Activated CD4-positive, alpha-beta T cell treated with anti-CD3 and anti-CD28 coated beads for 24 hours (primary cell): ENCODE data around the gene EVC.
"Not testable (repeated sequence)": the region's sequence is repeated elsewhere in the genome, so short reads cannot be mapped to it uniquely, and the experiment has no call there.

ENCODE experiments used
- DNase-seq, 2 donors: peaks; one replicate each; pipeline ENCODE4 v3.0.0-alpha.2; 2020; ENCODE audit warnings: low read depth in 2 of 2

Gene EVC

DNA sequence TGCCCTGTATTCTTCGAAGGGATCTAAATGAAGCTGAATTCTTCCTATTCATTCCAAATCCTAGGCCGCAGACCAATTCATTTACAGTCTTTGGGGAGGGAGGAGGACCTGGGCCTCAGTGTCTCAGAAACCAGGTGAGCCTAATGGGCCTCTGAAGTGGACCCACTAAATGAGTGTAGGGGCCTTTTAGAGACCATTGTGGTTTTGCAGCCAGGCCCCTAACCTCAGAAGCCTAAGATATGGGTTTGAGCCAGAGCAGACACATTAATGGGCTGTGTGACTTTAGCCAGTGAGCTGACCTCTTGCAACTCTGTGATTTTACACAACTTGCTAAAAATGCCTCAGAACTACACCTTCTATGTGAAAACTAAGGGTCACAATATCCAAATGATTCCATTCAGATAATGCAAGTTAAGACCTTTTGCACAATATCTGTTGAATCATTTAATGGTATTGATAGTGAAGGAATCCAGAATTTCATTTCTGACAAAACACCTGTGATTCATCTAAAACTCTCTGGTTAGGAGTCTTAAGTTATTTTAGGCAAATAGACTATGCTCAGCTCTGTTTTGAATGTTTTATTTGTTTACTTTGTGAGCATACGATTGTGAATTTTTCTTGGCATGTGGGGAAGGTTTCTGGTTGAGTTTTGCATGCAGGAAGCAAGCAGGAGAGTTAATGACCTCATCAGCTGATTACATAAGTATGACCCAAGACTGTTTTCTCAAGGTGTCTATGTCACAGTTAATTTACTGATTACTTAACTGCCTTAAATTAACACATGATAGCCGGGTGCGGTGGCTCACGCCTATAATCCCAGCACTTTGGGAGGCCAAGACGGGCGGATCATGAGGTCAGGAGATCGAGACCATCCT is 75.0 kb downstream of the EVC start:
- DNase-seq: no peak

DNA sequence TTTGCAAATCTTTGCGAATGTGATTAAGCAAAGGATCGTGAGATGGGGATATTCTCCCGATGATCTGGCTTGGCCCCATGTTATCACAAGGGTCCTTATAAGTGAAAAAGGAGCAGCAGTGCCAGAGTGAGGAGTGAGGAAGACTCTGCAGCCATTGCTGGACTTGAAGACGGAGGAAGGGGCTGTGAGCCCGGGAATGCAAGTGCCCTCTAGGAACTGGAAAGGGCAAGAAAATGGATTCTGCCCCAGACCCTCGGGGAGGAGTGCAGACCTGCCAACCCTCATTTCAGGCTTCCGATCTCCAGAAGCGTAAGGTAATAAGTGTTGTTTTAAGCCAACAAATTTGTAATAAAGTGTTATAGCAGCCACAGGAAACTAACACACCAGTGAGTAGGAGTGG is 76.3 kb downstream of the EVC start:
- no peak for DNase-seq

DNA sequence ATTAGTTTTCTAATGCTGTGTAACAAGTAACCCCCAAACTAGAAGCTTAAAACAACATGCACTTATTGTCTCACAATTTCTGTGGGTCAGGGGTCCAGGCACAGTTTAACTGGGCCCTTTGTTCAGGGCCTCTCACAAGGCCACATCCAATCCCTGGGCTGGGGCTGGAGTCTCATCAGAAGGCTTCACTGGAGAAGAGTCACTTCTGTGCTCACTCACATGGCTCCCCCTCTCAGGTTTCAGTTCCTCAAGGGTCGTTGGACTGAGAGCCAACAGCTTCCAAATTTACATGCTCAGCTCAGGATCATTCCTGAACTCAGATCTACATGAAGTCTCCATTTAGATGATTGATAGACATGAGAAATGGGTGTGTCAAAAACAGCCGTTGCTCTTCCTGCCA is 77.1 kb downstream of the EVC start:
- DNase-seq: no peak

DNA sequence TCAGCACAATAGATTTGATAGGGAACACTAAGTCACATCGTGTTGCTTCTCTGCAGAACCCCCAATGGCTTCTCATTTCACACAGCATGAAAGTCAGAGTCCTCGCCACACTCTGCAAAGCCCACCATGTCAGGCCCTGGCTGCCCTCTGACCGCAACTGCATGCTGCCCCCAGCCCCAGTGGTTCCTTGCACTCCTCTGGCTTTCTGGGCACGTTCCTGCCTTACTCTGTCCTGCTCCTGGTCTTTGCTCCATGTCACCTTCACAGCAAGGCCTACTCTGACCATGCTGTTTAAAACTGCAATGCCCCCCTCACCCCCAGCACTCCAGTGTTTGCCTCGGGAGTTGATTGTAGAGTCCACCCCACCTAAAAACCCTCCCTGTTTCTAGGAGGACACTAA is 78.1 kb downstream of the EVC start:
- DNase-seq: no peak

DNA sequence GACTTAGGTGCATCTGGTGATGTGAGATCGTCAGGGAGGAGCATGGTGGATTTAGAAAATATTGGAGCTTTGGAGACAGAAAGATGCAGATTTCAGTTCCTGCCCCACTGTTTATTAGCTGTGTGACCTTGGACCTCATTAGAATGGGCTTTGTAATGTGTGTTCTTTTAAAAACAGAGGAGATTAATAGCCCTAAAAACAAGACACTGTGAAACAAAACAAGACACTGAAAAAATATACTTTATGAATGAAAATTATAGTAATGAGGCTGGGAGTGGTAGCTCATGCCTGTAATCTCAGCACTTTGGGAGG is 79.5 kb downstream of the EVC start:
- no peak for DNase-seq

DNA sequence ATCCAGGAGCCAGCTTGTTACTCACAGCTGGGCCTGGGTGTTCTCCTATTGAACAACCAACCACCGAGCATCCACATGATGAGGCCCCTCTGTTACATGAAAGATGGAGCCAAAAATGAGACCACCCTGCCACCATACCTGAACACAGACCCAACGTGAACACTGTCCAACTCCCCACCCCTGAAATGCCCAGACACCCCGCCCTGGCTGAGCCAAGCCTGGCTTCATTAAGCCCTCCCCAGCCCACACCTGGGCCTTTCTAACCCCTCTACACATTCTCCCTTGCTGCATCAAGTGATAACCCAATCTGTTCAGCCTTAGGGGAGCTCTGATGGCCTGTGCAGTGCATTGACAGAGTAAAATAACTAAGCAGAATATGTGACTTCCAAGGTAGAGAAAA is 80.7 kb downstream of the EVC start:
- DNase-seq: no peak

DNA sequence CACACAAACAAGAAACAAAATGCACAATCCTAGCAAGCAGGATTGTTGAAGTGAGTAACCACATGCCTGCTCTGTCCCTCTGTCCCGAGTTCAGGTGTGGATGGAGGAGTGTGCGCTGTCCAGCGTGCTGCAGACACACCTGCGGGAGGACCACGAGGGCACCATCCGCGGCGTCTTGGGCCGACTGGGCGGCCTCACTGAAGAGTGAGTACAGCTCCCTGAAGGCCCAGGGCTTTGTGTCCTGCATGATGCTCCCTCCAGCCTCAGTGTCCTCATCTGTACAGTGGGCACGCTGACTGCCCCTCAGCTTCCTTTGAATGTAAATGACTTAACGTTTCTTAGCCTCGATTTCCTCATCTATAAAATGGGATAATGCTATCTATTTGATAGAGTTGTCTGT is 82.5 kb downstream of the EVC start:
- no peak for DNase-seq

DNA sequence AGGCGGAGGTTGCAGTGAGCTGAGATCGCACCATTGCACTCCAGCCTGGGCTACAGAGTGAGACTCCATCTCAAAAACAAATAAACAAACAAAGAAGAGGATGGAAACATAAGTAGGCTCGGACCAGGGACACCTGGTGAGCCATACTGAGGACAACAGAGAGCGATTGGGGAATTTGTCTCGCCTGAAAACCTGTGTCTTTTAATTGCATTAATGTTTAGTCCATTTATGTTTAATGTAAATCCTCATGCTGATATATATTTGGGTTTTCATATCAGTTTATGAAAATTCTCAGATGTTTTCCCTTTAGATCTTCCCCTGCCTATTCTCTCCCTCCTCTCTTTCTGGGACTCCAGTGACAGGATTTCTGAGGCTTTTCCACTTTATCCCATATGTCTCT is 84.6 kb downstream of the EVC start:
- no peak for DNase-seq

DNA sequence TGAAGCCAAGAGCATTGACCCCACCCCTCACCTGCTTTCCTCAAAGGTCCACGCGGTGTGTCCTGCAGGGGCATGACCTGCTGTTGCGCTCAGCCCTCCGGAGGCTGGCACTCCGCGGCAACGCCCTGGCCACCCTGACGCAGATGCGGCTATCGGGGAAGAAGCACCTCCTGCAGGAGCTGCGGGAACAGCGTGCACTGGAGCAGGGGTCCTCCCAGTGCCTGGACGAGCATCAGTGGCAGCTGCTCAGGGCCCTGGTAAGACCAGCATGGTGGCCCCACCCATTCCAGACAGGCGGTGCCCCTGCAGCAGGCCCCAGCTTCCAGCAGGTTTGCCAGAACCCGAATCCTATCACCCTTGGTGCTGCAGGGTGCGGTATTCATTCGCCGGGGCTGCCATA is 86.0 kb downstream of the EVC start:
- no peak for DNase-seq

DNA sequence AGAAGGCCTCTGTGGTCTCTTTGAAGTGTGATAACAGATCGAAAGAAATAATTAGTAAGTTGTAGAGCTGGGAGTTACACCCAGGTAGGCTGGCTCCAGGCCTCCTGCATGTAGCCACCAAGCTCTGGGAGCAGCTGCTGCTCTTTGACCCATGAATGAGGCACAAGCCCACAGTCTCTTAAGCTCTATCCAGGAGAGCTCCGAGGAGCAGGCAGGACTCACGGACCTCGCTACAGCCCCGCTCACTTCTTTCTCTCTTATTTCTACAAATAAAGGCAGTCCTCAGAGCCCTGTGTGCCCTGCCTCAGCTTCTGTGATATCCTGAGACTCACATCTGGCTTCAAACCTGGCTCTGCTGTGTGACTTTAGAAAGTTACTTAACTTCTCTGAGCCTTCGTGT is 86.9 kb downstream of the EVC start:
- no peak for DNase-seq

DNA sequence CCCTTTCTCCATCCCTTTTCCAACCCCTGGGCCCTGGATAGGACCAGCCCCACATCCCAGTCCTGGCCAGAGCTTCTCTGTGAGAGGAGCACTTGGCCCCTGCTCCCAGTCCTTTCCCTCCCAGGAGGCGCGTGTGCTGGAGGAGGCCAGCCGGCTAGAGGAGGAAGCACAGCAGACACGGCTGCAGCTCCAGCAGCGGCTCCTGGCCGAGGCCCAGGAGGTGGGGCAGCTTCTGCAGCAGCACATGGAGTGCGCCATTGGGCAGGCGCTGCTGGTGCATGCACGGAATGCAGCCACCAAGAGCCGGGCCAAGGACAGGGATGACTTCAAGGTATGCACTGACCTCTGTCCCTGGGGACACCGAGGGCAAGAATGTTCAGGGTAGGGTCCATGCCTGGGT is 87.5 kb downstream of the EVC start:
- no peak for DNase-seq

DNA sequence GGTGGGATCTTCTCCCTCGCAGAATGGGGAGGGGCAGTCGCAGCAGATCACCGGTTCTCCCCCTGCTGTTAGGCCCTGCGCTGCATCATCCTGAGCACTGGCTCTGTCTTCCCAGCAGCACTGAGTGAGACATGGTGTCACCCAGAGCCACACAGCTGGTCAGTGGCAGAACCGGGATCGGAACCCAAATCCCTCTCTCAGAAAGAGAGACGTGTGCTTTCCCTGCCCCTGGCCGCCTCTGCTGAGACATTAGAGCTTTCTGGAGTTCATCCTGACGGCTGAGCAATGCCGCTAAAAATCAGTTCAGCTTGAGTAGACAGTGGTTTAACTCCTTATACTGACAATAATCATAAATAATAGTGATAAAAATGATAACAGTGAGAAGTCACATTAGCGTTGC is 87.9 kb downstream of the EVC start:
- DNase-seq: no peak

DNA sequence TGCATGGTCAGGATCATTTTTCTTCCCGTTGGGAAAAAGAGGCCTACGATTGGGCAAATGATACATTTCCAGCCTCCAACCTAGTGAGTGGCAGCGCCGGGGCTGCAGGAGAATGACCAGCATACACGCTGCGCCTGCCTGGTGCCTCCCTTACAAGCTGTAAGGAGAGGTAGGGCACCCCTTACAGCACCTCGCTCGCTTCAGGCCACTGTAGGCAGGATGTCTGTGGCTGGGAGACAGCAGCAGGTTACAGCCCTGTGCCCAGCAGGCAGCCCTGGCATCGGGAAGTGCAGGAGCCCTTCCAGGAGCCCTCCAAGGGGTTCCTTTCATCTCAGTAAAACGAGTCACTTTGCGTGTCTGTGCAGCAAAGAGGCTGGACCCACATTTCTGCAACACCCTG is 88.4 kb downstream of the EVC start:
- DNase-seq: no peak

DNA sequence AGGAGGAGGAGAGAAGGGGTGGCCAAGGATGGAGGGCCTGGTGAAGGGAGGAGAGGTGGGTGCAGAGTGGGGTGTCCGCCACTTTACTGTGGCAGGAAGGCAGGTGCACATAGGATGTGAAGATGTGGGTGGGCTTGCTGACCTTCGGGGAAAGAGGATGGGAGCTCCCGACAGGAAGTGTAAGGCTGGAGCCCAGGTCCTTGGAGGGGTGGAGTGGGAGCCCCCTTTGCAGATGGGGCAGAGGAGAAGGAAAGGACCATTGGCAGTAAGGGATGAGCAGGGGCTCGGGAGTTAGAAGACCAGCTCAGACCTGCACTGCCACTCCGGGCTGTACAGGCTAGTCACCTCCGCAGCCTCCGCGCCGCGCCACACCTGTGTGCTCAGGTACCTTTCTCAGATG is 89.5 kb downstream of the EVC start:
- no peak for DNase-seq

DNA sequence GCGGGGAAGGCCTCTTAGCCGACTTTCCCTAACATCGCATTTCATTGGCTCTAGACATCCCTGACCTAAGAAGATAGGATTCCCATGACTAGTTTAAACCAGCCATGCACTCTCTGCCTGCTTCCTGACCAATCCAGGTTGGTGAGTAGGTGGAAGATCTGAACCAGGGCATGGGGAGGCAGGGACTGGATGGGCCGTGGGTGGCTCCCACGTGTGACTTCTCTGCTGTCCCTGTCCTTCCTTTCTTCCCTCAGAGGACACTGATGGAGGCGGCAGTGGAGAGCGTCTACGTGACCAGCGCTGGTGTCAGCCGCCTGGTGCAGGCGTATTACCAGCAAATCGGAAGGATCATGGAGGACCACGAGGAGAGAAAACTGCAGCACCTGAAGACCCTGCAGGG is 90.7 kb downstream of the EVC start:
- no peak for DNase-seq

DNA sequence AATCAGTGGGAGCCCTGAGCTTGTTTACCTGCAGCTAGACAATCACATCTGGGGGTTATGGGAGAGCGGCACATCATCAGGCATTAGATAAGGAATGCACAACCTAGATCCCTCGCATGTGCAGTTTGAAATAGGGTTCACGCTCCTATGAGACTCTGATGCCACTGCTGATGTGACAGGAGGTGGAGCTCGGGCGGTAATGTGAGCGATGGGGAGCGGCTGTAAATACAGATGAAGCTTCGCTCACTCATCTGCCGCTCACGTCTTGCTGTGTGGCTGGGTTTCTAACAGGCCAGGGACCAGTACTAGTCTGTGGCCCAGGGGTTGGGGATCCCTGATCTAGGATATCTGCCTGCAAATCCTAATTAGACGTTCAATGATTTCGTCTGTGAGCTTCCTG is 91.6 kb downstream of the EVC start:
- DNase-seq: no peak

DNA sequence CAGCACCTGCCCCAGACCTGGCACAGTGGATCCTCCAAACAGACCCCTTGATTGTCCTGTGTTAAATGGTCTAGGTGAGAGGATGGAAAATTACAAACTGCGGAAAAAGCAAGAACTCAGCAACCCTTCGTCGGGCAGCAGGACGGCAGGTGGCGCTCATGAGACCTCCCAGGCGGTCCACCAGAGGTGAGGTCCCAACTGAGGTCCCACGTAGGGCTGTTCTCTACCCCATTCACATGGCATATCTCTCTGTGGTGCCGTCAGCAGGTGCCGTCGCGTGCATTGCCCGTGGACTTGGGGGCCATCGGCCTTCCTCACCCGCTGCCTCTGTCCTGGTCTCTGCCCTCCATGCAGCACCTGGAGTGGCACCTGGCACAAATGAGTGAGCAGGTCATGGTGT is 93.7 kb downstream of the EVC start:
- no peak for DNase-seq

DNA sequence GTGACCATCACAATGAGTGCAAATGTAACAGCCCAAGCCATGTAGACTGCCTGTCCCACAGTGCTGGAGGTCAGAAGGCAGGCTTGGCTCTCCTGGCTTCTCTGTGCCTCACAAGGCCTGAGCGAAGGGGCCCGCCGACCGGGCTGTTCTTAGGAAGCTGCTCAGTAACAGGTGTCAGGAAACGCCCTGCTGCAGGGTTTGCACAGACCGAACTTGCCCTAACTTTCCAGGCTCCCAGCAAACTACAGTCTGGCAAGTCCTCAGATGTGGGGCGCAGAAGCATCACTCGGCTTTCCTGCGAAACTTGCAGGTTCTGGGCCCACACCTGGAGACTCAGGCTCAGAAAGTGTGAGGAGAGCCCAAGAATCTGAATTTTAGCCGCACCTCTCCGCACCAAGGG is 94.3 kb downstream of the EVC start:
- no peak for DNase-seq

DNA sequence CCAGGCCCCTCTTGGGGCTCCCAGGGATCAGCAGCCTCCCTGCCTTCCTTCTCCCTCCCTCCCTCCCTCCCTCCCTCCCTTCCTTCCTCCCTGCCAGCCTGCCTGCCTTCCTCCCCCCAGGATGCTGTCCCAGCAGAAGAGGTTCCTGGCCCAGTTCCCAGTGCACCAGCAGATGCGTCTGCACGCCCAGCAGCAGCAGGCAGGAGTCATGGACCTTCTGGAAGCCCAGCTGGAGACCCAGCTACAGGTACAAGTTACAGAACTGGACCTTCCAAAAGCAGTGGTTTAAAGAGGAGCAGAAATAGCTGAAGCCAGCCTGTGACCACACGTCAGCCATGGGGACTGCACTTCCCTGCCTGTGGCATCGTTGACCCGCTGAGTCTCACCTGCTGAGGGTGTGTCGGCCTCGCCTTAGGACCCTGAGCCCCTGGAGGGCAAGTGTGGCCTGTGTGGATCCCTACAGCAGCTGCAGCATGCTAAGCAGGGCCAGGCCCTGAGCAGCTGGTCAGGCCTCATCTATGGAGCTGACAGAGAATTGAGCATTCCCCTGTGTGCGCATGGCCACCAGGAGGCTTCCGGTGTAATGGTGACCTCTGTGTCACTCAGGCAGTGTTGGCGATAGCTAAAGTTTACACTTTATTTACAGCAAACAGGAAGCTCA is 97.2 kb downstream of the EVC start:
- DNase-seq: no peak

DNA sequence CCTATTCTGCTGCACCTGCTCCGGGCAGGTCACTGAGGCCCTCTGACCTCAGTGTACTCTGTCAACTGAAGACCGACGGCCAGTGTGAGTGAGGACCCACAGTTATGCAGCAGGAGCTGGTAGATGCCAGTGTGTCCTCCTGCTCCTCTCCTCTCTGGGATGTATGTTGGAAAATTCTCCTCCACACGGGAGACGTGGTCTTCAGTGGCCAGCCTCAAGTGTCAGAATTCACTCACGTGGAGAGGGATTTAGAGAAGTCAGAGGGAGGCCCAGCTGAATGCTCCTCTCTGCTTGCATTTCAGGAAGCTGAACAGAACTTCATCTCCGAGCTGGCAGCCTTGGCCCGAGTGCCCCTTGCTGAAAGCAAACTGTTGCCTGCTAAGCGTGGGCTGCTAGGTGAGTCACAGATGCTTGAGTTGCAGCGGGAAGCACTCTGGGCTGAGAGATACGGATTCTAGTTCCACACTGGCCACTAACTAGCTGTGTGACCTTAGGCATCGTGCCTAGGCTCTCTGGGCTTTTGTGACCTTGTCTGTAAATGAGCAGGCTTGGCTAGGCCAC is 98.3 kb downstream of the EVC start:
- DNase-seq: no peak

DNA sequence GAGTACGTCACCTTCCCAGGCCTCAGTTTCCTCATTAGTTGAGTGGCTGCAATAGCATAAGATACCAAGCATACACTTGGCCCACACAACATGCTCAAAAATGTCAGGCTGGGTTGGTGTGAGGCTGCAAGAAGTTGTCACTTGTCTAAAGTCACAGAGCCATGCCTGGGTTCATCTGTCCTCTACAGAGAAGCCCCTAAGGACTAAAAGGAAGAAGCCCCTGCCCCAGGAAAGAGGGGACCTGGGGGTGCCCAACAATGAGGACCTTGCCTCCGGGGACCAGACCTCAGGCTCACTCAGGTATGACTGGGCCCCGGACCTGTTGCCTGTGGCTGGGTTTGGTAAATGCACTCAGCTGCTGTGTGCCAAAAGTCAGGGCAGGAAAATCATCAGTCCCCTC is 99.2 kb downstream of the EVC start:
- DNase-seq: no peak

DNA sequence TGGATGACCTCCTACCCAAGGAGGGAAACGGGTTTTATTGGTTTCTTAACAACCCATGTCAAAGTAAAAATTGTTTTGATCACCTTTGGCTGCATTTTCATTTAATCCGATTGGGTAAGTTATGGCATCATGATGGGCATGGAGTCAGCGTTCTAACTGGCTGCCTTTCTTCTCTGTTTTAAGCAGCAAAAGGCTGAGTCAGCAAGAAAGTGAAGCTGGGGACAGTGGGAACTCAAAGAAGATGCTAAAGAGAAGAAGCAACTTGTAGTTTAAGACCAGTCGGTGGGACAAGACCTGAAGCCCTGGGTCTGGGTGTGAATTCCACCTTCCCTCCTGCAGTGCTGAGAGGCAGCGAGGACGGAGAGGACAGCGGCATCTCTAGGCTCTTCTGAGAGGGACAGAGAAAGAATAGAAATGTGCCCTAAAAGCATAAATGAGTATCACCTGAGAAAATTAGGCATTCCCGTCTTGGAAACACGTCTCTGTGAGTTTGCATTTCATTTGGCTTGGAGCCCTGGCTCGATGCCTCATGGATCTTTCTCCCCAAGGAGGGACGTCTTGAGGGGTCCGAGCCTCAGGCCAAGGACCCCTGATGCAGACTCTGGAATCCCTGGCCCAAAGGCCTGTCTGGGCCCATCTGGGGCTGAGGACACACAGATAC is 99.9 kb downstream of the EVC start:
- DNase-seq: no peak

DNA sequence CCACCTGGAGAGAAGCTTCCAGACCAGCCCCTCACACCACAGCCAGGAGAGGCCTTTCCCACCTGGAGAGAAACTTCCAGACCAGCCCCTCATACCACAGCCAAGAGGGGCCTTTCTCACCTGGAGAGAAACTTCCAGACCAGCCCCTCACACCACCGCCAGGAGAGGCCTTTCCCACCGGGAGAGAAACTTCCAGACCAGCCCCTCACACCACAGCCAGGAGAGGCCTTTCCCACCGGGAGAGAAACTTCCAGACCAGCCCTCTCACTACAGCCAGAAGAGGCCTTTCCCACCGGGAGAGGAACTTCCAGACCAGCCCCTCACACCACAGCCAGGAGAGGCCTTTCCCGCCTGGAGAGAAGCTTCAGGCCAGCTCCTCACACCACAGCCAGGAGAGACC is 101.1 kb downstream of the EVC start:
- DNase-seq: not testable (repeated sequence)
